ENCODE measurements around the gene EYS.

Gene EYS

GRCh38 chr6:63882208-63882607 lies 1824.8 kb downstream of the EYS start:
- WGBS: 63% methylated on average over 2 of the region's 4 CpGs
- Histone ChIP-seq H3K23ac (ENCODE audit: low read length in 2 of 2) (no peak overlapping the region), H2BK5ac (ENCODE audit: low read depth, low read length, poor library complexity, severe bottlenecking) (no peak overlapping the region), H3K27ac (ENCODE audit: low read length, poor library complexity, severe bottlenecking) (no peak overlapping the region), H3K4ac (ENCODE audit: low read depth in 1 of 2, low read length in 2 of 2) (no peak overlapping the region), H3K14ac (ENCODE audit: low read length in 2 of 2) (no peak overlapping the region), H2AK5ac (ENCODE audit: low read length, severe bottlenecking) (no peak overlapping the region), H3K36me3 (ENCODE audit: control insufficient read depth in 1 of 2, insufficient read depth in 2 of 2, low read depth in 1 of 2, low read length in 2 of 2) (no peaks in the 10 kb centered on the region), H3K4me3 (ENCODE audit: insufficient read depth in 1 of 2, low read depth in 1 of 2, low read length in 2 of 2) (no peak overlapping the region), H2BK12ac (ENCODE audit: low read length in 2 of 2) (no peak overlapping the region), H3K9me3 (ENCODE audit: control insufficient read depth, low read length) (no peaks in the 10 kb centered on the region), H3K27me3 (ENCODE audit: control insufficient read depth in 1 of 2, insufficient read depth in 1 of 2, low read length in 2 of 2) (no peaks in the 10 kb centered on the region), H3K18ac (ENCODE audit: low read depth in 1 of 2, low read length in 2 of 2) (no peak overlapping the region), H3K4me2 (ENCODE audit: low read length, poor library complexity, severe bottlenecking) (no peak overlapping the region), H3K4me1 (ENCODE audit: control insufficient read depth, insufficient read depth, low read depth, low read length) (no peaks in the 10 kb centered on the region), H4K8ac (ENCODE audit: low read length) (no peak overlapping the region), H2BK15ac (ENCODE audit: low read depth, poor library complexity, severe bottlenecking) (no peak overlapping the region), H4K91ac (ENCODE audit: low read length) (no peak overlapping the region), H2AFZ (ENCODE audit: low read depth, low read length) (no peak overlapping the region), H3K79me1 (replicated peaks; ENCODE audit: low read length, poor library complexity, severe bottlenecking) (no peaks in the 10 kb centered on the region), H3K9ac (ENCODE audit: low read length) (no peak overlapping the region), H2BK120ac (ENCODE audit: low read depth, low read length) (no peak overlapping the region)
- DNase-seq: no peak

- no peak for DNase-seq
- Histone ChIP-seq H3K18ac (ENCODE audit: low read depth in 1 of 2, low read length in 2 of 2) (no peak overlapping the region), H3K9me3 (ENCODE audit: control insufficient read depth, low read length) (no peaks in the 10 kb centered on the region)
Measured at GRCh38 chr6:63881791-63882190, 1825.2 kb downstream of the EYS start.

GRCh38 chr6:63872233-63872632 lies 1834.8 kb downstream of the EYS start:
- Histone ChIP-seq H2AK5ac (ENCODE audit: low read length, severe bottlenecking) (no peak overlapping the region), H3K27ac (ENCODE audit: low read length, poor library complexity, severe bottlenecking) (no peak overlapping the region), H2BK15ac (ENCODE audit: low read depth, poor library complexity, severe bottlenecking) (no peak overlapping the region), H2AFZ (ENCODE audit: low read depth, low read length) (no peak overlapping the region), H4K91ac (ENCODE audit: low read length) (no peak overlapping the region), H3K36me3 (ENCODE audit: control insufficient read depth in 1 of 2, insufficient read depth in 2 of 2, low read depth in 1 of 2, low read length in 2 of 2) (no peaks in the 10 kb centered on the region), H2BK12ac (ENCODE audit: low read length in 2 of 2) (no peak overlapping the region), H3K14ac (ENCODE audit: low read length in 2 of 2) (no peak overlapping the region), H3K23ac (ENCODE audit: low read length in 2 of 2) (no peak overlapping the region), H2BK5ac (ENCODE audit: low read depth, low read length, poor library complexity, severe bottlenecking) (no peak overlapping the region), H4K8ac (ENCODE audit: low read length) (no peak overlapping the region), H3K4me2 (ENCODE audit: low read length, poor library complexity, severe bottlenecking) (no peak overlapping the region), H3K4me1 (ENCODE audit: control insufficient read depth, insufficient read depth, low read depth, low read length) (no peaks in the 10 kb centered on the region), H3K27me3 (ENCODE audit: control insufficient read depth in 1 of 2, insufficient read depth in 1 of 2, low read length in 2 of 2) (no peaks in the 10 kb centered on the region), H3K18ac (ENCODE audit: low read depth in 1 of 2, low read length in 2 of 2) (no peak overlapping the region), H3K4me3 (ENCODE audit: insufficient read depth in 1 of 2, low read depth in 1 of 2, low read length in 2 of 2) (no peak overlapping the region), H3K4ac (ENCODE audit: low read depth in 1 of 2, low read length in 2 of 2) (no peak overlapping the region), H2BK120ac (ENCODE audit: low read depth, low read length) (no peak overlapping the region), H3K79me1 (replicated peaks; ENCODE audit: low read length, poor library complexity, severe bottlenecking) (no peaks in the 10 kb centered on the region), H3K9me3 (ENCODE audit: control insufficient read depth, low read length) (no peaks in the 10 kb centered on the region), H3K9ac (ENCODE audit: low read length) (no peak overlapping the region)
- DNase-seq: no peak
- 100% methylated on average over 1 of the region's 4 CpGs for WGBS

More at GRCh38 chr6:63881791-63882190, 1825.2 kb downstream of the EYS start:
- Histone ChIP-seq H2BK120ac (ENCODE audit: low read depth, low read length) (no peak overlapping the region), H3K27me3 (ENCODE audit: control insufficient read depth in 1 of 2, insufficient read depth in 1 of 2, low read length in 2 of 2) (no peaks in the 10 kb centered on the region), H3K4ac (ENCODE audit: low read depth in 1 of 2, low read length in 2 of 2) (no peak overlapping the region), H2BK5ac (ENCODE audit: low read depth, low read length, poor library complexity, severe bottlenecking) (no peak overlapping the region), H3K79me1 (replicated peaks; ENCODE audit: low read length, poor library complexity, severe bottlenecking) (no peaks in the 10 kb centered on the region), H3K4me1 (ENCODE audit: control insufficient read depth, insufficient read depth, low read depth, low read length) (no peaks in the 10 kb centered on the region), H3K14ac (ENCODE audit: low read length in 2 of 2) (no peak overlapping the region), H4K8ac (ENCODE audit: low read length) (no peak overlapping the region), H3K23ac (ENCODE audit: low read length in 2 of 2) (no peak overlapping the region), H4K91ac (ENCODE audit: low read length) (no peak overlapping the region), H3K27ac (ENCODE audit: low read length, poor library complexity, severe bottlenecking) (no peak overlapping the region), H2BK15ac (ENCODE audit: low read depth, poor library complexity, severe bottlenecking) (no peak overlapping the region), H2AFZ (ENCODE audit: low read depth, low read length) (no peak overlapping the region), H3K4me3 (ENCODE audit: insufficient read depth in 1 of 2, low read depth in 1 of 2, low read length in 2 of 2) (no peak overlapping the region), H2AK5ac (ENCODE audit: low read length, severe bottlenecking) (no peak overlapping the region), H2BK12ac (ENCODE audit: low read length in 2 of 2) (no peak overlapping the region), H3K9ac (ENCODE audit: low read length) (no peak overlapping the region), H3K36me3 (ENCODE audit: control insufficient read depth in 1 of 2, insufficient read depth in 2 of 2, low read depth in 1 of 2, low read length in 2 of 2) (no peaks in the 10 kb centered on the region), H3K4me2 (ENCODE audit: low read length, poor library complexity, severe bottlenecking) (no peak overlapping the region)
- WGBS: 100% methylated on average over 1 of the region's 1 CpG

DNA sequence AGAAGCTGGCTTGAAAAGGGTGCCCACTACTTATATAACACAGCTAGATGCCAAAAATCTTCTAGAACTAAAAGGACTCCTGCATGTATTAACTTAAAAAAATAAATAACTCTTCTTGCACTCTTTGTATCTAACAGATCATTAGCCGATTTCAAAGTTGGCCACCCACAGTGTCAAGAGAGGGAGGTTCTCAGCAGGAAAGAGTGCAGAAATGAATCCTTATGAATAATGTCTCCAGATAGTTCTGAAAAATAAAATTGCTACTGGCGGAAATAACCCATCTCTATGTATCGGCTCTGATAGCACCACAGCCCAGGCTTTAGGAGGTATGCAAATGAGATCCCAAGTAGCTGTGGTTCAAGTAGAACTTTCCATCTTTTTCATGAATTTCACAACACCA lies 1838.7 kb downstream of the EYS start:
- no peak overlapping the region for H2AK5ac ChIP-seq (ENCODE audit: low read length, severe bottlenecking)
- no peak overlapping the region for H4K91ac ChIP-seq (ENCODE audit: low read length)
- no peak overlapping the region for H2BK15ac ChIP-seq (ENCODE audit: low read depth, poor library complexity, severe bottlenecking)
- WGBS: 97% methylated on average over 3 of the region's 3 CpGs
- no peak overlapping the region for H2BK5ac ChIP-seq (ENCODE audit: low read depth, low read length, poor library complexity, severe bottlenecking)
- H3K4me3 ChIP-seq (ENCODE audit: insufficient read depth in 1 of 2, low read depth in 1 of 2, low read length in 2 of 2): no peak overlapping the region
- no peak overlapping the region for H3K27ac ChIP-seq (ENCODE audit: low read length, poor library complexity, severe bottlenecking)
- no peak overlapping the region for H2BK12ac ChIP-seq (ENCODE audit: low read length in 2 of 2)
- H3K36me3 ChIP-seq (ENCODE audit: control insufficient read depth in 1 of 2, insufficient read depth in 2 of 2, low read depth in 1 of 2, low read length in 2 of 2): no peaks in the 10 kb centered on the region
- H3K14ac ChIP-seq (ENCODE audit: low read length in 2 of 2): no peak overlapping the region
- no peaks in the 10 kb centered on the region for H3K9me3 ChIP-seq (ENCODE audit: control insufficient read depth, low read length)
- H3K4me2 ChIP-seq (ENCODE audit: low read length, poor library complexity, severe bottlenecking): no peak overlapping the region
- H3K9ac ChIP-seq (ENCODE audit: low read length): no peak overlapping the region
- no peaks in the 10 kb centered on the region for H3K27me3 ChIP-seq (ENCODE audit: control insufficient read depth in 1 of 2, insufficient read depth in 1 of 2, low read length in 2 of 2)
- no peak overlapping the region for H4K8ac ChIP-seq (ENCODE audit: low read length)
- no peak for DNase-seq
- no peaks in the 10 kb centered on the region for H3K4me1 ChIP-seq (ENCODE audit: control insufficient read depth, insufficient read depth, low read depth, low read length)
- no peak overlapping the region for H2AFZ ChIP-seq (ENCODE audit: low read depth, low read length)
- no peaks in the 10 kb centered on the region for H3K79me1 ChIP-seq (replicated peaks; ENCODE audit: low read length, poor library complexity, severe bottlenecking)
- H3K18ac ChIP-seq (ENCODE audit: low read depth in 1 of 2, low read length in 2 of 2): no peak overlapping the region
- H3K23ac ChIP-seq (ENCODE audit: low read length in 2 of 2): no peak overlapping the region
- H3K4ac ChIP-seq (ENCODE audit: low read depth in 1 of 2, low read length in 2 of 2): no peak overlapping the region
- H2BK120ac ChIP-seq (ENCODE audit: low read depth, low read length): no peak overlapping the region

Measured in mesenchymal stem cell (in vitro differentiated cells and primary cell).